ENCODE data around the gene LMAN2.

Gene LMAN2

DNA sequence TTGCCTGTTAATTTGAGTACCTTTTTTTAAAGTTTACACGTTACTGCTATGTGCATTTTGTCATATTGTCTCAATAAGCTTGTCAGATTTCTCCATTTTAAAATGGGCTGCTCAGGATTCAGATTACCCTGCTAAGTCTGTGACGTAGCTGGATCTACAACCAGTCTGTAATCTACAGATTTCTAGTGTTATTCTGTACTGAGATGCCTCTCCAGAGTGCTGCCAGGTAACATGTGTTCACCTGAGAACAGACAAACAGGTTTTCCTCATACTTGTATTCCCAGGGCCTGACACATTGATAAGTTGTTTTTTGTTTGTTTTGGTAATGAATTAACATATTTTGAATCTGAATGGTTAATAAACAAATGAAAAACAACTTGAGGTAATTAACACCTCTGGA is 63.3 kb downstream of the LMAN2 start:
- Histone ChIP-seq H3K9ac (ENCODE audit: insufficient read length) (no peak overlapping the region), H3K27ac (no peak overlapping the region), H3K9me3 (ENCODE audit: low read depth, low read length) (no peaks in the 10 kb centered on the region), H3K4me3 (no peak overlapping the region), H3K36me3 (ENCODE audit: insufficient read depth, low read length) (peaks cover 54% of the 10 kb centered on the region)
- no peak for TF ChIP-seq FOXP2 (optimal IDR thresholded peaks at IDR 0.05; ENCODE audit: control extremely low read depth, extremely low read length, insufficient read depth)
- TF ChIP-seq POLR2AphosphoS5 (IDR thresholded peaks at IDR 0.05; ENCODE audit: borderline replicate concordance, low read depth, low read length): no peak
- TF ChIP-seq EZH2 (IDR thresholded peaks at IDR 0.05): no peak
- no peak for DNase-seq (ENCODE audit: low read depth, low spot score)
